Activated CD4-positive, alpha-beta T cell treated with anti-CD3 and anti-CD28 coated beads, Interleukin-2, amount 50 U/mL, for 4 hours (primary cell): ENCODE data around the gene UPF1.

Experiments used
- DNase-seq, 2 experiments: peaks; one replicate each; pipeline ENCODE4 v3.0.0-alpha.2; 2020

UPF1 gene

DNA sequence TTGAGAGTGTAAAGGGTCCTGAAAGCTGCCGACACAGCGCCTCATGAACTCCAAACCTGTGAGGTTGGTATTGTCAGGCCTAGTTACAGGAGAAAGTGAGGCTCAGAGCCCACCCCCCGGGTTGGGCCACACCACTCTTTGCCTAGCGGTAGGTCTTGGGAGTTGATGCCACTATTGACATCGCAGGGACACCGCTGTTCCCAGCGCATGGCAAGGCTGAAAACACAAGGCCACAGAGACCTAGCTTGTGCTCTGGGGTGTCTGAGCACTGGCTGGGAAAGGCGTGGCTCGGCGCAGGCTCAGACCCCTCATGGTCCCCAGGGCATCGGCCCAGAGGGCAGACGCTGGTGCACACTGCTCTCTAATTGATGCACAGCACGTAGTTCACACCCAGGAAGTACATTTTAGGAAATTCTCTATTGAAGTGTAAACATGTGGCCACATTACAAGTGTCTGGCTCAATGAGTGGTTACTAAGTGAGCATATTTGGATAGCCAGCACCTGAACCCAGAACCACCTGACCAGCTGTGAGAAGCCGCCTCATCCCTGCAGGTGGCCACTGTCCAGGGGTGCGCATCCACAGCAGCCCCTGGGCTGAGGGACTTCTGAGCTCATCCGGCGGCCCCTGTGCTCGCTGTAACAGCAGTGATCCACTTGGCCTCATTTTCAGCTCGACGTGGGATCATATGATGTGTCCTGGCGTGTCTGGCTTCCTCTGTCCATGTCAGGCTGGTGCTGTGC is 27.3 kb downstream of the UPF1 start:
- no peak for DNase-seq

DNA sequence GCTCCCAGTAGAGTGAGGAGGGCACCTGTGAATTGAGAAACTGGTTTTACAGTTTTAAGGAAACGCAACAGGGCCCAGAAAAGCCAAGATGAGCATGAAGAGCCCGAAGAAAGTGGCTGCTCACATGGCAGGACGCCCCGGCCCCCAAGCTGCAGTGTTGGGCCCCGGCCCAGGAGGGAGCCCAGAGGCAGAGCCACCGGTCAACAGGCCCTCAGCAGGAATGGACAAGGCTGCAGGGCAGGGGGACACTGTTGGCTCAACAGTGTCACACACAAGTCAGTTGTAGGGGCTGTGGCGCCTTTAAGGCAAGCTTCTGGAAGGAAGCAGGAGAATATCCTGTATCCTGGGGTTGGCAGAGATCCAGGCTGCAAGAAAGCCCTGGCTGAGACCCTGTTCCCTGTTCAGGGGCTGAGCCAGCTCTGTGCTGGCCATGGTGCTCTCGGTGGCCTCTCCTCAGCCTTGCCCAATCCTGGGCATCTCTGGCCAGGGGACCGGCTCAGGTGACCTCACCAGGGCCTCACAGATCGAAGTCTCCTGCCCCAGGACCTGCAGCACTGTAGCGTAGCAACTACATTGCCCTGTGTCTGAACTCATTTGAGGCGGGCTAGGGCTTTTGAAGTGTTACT is 28.0 kb downstream of the UPF1 start:
- no peak for DNase-seq

DNA sequence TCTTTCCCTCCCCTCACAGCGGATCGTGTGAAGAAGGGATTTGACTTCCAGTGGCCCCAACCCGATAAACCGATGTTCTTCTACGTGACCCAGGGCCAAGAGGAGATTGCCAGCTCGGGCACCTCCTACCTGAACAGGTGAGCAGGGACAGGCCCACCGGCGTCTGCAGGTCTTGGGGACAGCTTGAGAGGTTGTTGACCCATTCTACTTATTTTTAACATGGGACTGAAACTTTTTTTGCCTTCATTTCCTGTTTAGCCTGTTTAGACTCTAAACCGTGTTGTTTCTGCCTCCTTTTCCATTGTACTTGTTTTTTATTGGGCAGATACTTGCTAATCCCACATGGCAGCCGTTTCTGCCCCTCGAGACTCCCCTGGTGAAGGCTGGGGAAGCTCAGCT is 28.5 kb downstream of the UPF1 start:
- no peak for DNase-seq

DNA sequence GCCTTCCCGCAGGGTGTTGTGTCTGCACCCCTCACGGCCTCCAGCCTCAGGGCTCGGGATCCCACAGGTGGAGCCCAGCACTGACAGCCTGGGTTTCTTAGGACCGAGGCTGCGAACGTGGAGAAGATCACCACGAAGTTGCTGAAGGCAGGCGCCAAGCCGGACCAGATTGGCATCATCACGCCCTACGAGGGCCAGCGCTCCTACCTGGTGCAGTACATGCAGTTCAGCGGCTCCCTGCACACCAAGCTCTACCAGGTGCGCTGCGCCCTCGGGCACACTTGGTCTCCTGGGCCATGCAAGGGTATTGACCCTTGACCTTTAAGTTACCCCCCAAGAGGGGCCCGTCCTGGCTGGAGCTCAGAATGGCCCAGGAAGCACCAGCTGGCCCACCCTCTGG is 29.0 kb downstream of the UPF1 start:
- DNase-seq: no peak

DNA sequence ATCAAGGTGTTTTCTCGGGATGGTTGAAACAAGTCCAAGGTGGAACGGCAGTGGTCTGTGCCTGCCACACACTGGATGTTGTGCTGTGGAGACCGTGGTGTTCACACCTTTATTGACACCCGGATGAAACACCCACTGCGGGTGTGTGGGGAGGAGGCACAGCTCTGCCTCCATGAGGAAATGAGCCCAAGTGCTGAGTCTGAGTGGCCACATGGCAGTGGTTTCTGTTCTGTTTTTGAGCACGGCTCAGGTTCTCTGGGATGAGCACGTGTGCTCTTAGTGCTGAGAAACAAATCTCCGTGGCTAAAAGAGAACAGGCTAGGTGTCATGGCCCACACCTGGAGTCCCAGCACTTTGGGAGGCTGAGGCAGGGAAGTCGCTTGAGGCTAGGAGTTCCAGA is 29.5 kb downstream of the UPF1 start:
- DNase-seq: no peak

DNA sequence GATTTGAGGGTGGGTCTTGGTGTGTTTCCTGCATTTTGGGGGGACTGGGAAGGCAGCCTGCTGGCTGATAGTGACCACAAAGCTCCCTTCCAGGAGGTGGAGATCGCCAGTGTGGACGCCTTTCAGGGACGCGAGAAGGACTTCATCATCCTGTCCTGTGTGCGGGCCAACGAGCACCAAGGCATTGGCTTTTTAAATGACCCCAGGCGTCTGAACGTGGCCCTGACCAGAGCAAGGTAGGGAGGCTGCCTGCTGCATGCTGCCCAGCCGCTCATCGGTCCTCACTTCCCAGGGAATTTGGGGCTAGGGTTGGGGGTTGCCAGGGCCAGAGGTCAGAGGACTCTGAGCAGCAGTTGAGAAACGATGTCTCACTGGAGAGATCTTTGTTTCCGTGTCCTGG is 30.2 kb downstream of the UPF1 start:
- no peak for DNase-seq

DNA sequence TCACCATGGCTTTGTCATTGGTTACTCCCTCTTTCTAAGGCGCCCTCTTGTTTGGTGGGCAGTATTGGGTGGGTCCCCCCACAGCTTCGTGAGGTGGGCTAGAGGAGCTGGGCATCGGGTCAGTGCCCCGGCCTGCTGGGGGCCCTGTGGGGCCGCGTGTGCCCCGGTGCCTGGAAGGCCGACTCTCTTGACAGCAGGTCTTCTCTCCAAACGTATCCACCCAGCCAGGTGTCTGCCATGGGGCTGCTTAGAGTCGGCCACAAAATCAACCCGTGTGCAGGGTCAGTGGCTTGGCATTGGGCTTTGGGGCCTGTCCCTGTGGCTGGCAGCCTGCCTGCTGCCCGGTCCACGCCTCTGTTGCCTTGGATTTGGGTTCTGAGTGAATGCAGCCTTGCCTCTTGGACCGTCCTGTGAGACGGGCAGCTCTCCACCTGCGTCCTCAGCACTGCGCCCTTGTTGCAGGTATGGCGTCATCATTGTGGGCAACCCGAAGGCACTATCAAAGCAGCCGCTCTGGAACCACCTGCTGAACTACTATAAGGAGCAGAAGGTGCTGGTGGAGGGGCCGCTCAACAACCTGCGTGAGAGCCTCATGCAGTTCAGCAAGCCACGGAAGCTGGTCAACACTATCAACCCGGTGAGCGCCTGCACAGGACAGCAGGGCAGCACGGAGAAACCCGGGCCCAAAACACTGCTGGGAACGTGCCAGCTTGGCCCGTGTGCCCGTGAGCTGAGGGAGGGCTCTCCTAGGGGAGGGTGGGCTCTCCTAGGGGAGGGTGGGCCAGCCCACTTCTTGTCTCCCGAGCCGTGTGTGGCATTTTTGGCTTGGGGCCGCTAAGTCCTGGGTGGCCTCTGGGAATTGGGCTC is 31.4 kb downstream of the UPF1 start:
- no peak for DNase-seq

DNA sequence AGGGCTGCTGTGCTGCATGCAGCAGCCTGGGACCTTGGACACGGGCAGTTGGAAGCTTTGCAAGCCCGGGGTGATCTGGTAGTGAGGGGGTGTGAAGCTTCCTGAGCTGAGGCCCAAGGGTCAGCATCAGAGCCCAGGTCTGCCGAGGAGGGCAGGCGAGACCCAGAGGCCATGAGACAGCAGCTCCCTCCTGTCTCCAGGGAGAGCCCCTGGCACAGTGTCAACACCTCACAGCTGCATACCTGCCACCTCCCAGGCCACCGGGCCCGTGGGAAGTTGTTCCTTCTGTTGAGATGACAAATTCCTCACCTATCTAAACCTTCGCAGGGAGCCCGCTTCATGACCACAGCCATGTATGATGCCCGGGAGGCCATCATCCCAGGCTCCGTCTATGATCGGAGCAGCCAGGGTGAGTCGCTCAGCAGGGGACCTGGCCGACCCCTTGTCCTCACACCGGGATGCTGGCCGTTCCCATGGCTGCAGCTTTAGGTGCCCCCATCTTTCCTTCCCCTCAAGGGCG is 32.1 kb downstream of the UPF1 start:
- no peak for DNase-seq

DNA sequence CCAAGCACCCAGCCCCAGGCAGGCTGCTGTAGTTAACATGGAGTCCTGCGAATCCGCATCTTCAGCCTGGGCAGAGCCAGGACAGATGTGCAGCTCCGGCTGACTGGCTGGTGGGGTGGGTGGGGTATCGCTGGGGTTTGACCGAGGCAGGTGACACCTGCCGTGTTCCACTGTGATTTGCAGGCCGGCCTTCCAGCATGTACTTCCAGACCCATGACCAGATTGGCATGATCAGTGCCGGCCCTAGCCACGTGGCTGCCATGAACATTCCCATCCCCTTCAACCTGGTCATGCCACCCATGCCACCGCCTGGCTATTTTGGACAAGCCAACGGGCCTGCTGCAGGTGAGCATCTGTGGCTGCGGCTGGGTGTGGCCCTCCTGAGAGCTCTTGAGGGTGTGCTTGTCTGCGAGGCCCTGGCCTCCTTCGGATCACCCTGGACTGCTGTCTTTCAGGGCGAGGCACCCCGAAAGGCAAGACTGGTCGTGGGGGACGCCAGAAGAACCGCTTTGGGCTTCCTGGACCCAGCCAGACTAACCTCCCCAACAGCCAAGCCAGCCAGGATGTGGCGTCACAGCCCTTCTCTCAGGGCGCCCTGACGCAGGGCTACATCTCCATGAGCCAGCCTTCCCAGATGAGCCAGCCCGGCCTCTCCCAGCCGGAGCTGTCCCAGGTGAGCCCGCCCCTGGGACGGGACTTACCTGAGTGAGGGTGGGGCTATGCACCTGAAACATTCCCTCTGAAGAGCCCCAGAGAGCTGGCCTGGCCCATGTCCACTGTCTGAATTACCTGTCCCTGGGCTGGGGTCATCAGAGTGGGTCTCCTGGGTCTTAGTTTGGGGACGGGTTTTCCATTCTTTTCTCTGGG is 33.6 kb downstream of the UPF1 start:
- DNase-seq: no peak

DNA sequence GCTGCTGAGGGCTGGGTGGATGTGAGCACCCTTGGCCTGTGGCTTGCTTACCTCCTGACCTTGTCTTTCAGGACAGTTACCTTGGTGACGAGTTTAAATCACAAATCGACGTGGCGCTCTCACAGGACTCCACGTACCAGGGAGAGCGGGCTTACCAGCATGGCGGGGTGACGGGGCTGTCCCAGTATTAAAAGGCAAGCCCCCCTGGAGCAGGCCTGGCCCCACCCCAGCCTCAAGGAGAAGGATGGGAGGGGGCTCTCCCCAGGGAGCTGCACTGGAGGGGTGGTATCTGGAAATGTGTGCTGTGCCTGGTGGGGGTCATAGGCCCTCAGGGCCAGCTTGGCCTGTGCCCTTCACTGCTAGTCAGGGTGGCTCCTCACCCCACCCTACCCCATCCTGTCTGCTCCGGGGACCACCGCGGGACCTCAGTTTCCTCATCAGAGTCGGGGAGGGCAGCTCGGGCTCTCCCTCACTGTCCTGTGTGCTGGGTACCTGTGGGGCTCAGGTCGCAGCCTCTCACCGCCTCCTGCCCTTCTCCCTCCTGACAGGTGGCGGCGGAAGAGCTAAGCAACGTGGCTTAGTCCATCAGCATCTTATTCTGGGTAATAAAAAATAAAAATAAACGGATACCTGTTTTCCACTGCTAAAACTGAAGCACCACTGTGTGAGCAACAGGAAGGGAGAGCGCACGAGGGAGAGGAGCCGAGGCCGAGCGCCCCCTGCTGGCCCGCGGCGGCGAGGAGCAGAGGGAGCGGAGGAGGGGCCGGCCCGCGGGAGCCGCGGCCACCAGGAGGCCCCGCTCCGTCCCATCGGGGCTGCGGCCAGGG is 34.4 kb downstream of the UPF1 start:
- DNase-seq: peak; percentile 31 to 43

DNA sequence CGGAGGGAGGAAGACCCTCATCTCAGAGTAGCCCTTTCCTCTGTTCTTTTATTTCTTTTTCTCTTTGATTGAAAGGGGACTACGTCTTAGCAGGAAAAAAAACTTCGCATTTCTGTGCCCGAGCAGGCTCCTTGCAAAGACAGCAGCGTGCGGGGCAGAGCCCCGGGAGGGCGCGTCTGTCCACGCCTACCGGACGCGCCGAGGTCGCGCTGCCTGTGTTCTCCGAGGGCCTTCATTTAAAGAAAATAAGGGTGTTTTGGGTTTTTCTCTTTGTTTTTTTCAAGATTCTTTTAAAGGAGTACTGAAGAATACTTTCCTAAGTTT is 35.0 kb downstream of the UPF1 start:
- no peak for DNase-seq

DNA sequence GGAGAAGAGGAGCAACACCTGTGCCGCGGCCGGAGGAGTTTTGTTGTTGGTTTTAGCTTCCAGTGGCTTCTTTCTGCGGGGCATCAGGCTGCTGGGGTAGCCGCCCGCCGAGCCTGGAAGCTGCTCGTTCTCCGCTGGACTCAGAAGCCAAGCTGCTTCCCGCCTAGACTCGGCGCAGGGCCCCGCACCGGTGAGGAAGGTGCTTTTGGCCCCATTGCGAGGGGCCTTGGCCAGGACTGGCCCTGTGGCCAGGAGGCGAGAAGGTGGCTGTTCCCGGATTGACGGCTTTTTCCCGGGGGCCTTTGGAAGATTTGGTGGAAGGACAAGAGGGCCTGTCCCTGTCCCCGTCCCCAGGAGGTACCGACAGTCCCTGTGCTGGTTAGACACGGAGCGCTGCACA is 35.4 kb downstream of the UPF1 start:
- DNase-seq: no peak

DNA sequence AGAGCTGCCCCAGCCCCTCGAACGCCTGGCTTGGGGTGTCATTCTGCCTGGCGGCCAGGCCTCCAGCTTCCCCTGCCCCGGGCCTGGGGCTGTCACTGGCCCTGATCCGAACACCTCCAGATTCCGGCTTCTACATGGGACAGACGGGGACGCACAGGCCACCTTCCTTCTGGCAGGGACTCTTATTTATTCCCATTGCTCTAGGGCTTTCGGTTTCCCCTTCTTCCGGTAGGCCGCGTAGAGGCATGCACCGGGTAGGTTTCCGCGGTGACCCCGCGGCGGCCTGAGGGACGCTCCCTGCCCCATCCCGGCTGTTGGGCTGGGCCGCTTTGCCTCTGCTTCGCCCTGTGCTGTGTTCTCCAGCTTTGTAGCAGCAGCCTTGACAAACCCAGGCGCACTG is 36.0 kb downstream of the UPF1 start:
- no peak for DNase-seq

DNA sequence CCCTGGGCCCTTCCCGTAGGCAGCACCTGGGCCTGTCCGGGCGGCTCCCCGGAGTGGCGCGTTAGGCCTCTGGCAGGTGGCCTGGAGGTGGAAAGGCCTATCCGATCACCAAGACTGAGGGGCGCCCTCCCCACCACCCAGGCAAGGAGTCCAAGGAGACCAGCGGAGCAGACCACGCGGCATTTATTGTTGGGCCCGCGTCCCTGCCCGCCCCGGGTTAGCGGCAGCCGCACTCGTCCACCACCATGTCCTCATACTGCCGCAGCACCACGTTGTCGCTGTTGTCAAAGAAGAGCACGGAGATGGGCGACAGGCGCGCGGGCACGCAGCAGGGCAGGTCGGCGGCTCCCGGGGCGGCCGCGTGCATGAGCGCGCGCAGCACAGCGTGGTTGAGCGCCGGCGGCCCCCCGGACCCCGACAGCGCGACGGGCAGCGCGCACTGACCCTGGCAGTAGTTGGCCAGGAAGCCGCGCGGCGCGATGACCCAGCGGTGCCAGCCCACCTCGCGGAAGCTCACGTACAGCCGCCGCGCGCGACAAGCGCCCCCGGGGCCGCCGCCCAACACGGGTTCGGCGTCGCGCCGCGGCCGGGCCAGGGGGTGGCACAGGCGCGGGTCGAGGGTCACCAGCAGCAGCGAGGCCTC is 36.7 kb downstream of the UPF1 start:
- no peak for DNase-seq

DNA sequence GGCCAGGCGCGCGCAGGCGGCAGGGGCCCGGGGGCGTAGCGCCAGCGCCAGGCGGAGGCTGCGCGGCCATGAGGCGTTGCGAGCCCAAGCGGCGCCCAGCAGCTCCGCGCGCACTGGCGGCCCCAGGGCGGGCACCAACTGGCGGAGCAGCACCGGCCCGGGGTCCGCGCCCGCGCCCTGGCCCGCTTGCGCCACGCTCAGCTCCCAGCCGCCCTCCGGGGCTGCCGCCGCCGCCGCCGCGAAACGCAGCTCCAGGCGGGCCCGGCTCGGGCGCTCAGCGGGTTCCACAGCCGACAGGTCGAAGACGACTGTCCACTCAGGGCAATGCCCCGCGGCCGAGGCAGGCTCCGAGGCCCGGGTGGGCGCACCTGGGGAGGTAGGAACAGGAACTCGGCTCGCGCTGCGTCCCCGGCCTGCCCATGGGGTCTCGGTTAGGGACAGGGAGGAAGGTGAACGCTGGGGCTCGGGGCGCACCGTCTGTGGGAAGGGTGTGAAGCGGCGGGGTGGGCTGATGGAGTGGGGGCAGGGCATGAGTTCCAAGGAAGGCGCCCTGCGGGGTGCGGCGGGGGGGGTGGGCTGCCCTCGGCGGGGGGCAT is 37.4 kb downstream of the UPF1 start:
- DNase-seq: no peak

DNA sequence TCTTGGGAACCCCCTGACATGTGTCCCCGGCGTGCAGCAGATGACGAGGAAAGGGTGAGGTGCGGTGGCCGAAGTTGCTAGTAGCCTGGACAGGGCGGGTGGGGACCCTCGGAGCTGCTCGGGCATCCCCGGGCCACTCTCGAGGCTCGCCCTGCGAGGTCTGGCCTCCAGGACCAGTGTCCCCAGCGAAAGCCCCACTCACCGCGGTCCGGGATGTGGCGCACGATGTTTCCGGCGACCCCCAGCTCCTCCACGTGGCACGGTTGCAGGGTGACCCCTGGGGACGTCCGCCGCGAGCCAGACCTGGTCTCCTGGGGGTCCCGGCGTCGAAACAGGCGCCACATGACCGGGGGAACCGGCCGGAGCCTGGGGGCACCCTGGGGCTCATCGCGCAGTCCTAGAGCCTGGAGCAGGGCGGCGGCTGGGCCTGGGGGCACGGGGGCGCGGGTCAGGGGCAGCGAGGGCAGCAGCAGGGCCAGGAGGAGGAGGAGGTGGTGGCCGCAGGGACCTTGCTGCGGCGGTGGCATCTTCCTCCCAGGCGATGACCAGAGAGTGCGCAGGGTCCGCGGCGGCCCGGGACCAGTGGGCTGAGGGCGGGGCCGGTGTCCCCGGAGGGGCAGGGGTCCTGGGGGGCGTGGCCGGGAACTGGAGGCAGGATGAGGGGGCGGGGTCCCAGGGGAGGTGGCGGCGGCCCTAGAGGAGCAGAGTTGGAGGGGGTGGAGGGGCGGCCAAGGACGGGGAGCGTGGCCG is 38.2 kb downstream of the UPF1 start:
- no peak for DNase-seq

DNA sequence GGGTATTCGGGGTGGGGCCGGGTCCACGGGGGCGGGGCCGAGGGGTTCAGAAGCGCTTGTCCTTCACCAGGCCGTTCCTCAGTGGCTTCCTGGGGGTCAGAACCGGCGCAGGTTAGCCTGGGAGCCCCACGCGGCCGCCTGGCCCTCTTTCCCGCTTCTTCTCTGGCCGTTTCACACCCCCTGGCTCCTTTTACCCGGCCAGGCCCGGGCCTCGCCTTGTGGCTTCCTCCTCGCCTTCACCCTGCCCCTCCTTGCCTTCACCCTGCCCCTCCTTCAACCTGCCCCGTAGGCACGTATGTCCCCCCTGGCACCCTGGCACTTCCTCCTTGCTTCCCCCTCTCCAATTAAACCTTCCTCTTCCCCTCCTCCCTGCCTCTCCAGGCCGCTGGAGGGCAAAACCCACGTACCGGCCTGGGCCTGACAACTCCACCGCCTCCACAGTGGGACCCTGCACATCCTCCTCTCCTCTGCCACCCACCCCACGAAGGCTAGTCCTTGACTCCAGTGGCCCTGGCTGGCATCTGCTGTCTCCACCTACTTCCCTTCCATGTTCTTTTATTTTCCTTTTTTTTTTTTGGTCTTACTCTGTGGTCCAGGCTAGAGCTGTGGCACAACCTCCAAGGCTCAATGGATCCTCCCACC is 38.9 kb downstream of the UPF1 start:
- DNase-seq: no peak

DNA sequence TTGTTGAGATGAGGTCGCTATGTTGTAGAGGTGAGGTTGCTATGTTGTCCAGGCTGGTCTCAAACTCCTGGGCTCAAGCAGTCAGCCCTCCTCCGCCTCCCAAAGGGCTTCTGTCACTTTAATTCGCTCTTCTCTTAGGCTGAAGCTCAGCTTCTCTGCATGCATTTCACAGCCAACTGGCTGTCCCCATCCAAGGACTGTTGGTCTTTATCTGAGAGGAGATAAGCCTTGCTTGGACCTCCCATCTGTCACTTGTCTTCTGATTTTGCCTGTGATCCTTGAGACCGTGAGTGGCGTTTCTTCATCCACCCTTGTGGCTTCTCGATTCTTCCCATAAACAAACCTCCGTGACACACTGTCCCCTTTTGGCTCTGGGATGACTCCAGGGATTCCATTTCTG is 39.8 kb downstream of the UPF1 start:
- DNase-seq: no peak

DNA sequence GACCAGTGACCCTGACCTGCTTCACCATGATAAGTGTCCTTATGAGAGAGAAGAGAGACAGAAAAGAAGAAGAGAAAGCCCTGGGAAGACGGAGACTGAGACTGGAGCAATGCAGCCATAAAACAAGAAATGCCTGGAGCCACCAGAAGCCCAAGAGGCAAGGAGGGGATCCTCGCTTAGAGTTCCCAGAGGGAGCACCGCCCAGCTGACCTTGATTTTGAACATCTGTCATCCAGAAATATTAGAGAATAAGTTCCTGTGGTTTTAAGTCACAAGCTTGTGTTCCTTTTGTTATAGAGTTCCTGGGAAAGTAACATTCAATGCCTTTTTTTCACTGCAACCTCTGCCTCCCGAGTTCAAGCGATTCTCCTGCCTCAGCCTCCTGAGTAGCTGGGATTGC is 44.0 kb downstream of the UPF1 start:
- DNase-seq: no peak

DNA sequence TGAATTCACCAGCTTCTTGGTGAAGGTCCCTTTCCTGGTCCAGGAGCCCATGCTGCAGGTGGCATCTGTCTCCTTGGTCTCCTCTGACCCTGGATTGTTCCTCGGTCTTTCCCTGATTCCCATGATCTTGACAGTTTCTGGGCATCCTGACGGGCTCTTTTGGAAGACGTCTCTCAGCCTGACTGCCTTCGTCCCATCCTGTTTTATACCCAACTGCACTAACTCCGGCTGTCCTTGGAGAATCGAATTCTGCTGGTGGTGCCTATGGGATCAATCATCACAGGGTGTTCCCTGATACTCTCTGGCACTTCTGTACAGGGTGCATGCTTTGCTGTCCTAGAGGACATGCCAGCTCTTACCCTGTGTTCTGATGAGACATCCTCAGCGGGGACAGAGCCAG is 45.1 kb downstream of the UPF1 start:
- DNase-seq: no peak
